ENCODE data around the gene OTOF. TPM values are rescaled to one million over a fixed set of nuclear protein-coding genes. Genes with fewer than 3 reads are reported as not detected.

The OTOF gene
- total RNA-seq, 4 donors from 2014 or later = 0.49 to 0.89 TPM; not detected in 2

GRCh38 chr2:26483516-26483915 lies 5.6 kb upstream of the OTOF start:
- no peak overlapping the region for H3K4me3 ChIP-seq (ENCODE audit: low read depth, poor library complexity, severe bottlenecking)
- 89% methylated on average over 11 of the region's 11 CpGs for WGBS, 2 donors
- TF ChIP-seq POLR2A (IDR thresholded peaks at IDR 0.05) (no peak), CTCF (IDR thresholded peaks at IDR 0.05) (no peak)
- no peak for DNase-seq (ENCODE audit: low spot score in 2 of 2)
- intact Hi-C loops (cut with DNase I; ENCODE audit: low total_unique reads) = no loop called here

GRCh38 chr2:26483027-26483326 lies 5.1 kb upstream of the OTOF start:
- TF ChIP-seq POLR2A (IDR thresholded peaks at IDR 0.05) = no peak
- no peak for TF ChIP-seq CTCF (IDR thresholded peaks at IDR 0.05)
- intact Hi-C loops (cut with DNase I; ENCODE audit: low total_unique reads) = no loop called here
- no peak overlapping the region for H3K4me3 ChIP-seq (ENCODE audit: low read depth, poor library complexity, severe bottlenecking)
- 92 to 93% methylated on average over 11 of the region's 11 CpGs for WGBS, 2 donors
- no peak for DNase-seq (ENCODE audit: low spot score in 2 of 2)

GRCh38 chr2:26482211-26483026 lies 4.5 kb upstream of the OTOF start:
- TF ChIP-seq CTCF (IDR thresholded peaks at IDR 0.05) (no peak), POLR2A (IDR thresholded peaks at IDR 0.05) (no peak)
- WGBS, 2 donors = 83 to 87% methylated on average over 30 of the region's 30 CpGs
- H3K4me3 ChIP-seq (ENCODE audit: low read depth, poor library complexity, severe bottlenecking) = no peak overlapping the region
- no peak for DNase-seq (ENCODE audit: low spot score in 2 of 2)
- intact Hi-C loops (cut with DNase I; ENCODE audit: low total_unique reads) = no loop called here

- intact Hi-C loops (cut with DNase I; ENCODE audit: low total_unique reads) = loop anchor here (2.0 kb wide), 1 partner anchor 77 kb away; no protein-coding TSS in a partner anchor
- 80 to 87% methylated on average over 3 of the region's 3 CpGs for WGBS, 2 donors
- DNase-seq (ENCODE audit: low spot score in 2 of 2) = no peak
- H3K4me3 ChIP-seq (ENCODE audit: low read depth, poor library complexity, severe bottlenecking) = no peak overlapping the region
- TF ChIP-seq CTCF (IDR thresholded peaks at IDR 0.05) = no peak
- no peak for TF ChIP-seq POLR2A (IDR thresholded peaks at IDR 0.05)
Observed at GRCh38 chr2:26481706-26482105, 3.8 kb upstream of the OTOF start.

- no peak overlapping the region for H3K4me3 ChIP-seq (ENCODE audit: low read depth, poor library complexity, severe bottlenecking)
- no peak for TF ChIP-seq CTCF (IDR thresholded peaks at IDR 0.05)
- no peak for TF ChIP-seq POLR2A (IDR thresholded peaks at IDR 0.05)
- 76% methylated on average over 17 to 18 of the region's 18 CpGs for WGBS, 2 donors
- no peak for DNase-seq (ENCODE audit: low spot score in 2 of 2)
- intact Hi-C loops (cut with DNase I; ENCODE audit: low total_unique reads) = loop anchor here (2.0 kb wide), 1 partner anchor 78 kb away; no protein-coding TSS in a partner anchor
Observed at GRCh38 chr2:26480566-26481423, 2.9 kb upstream of the OTOF start.
